IPS DF 6.9 (cell line): ENCODE data around the gene TMED9.

Experiments
- DNase-seq: peaks from one replicate; pipeline ENCODE4 v3.0.0-alpha.2; 2013; ENCODE audit warnings: low read depth, low spot score
- H3K27ac ChIP-seq: one replicate; pipeline ENCODE4 v1.5.1; 2013; ENCODE audit warnings: low read length, control low read depth
- H3K27me3 ChIP-seq: 2 replicates; pipeline ENCODE4 v1.6.1; 2013; ENCODE audit warnings: mild to moderate bottlenecking, low read length; ENCODE audit not compliant: control insufficient read depth, insufficient read depth
- H3K36me3 ChIP-seq: 2 replicates; pipeline ENCODE4 v1.6.1; 2013; ENCODE audit warnings: low read length; ENCODE audit not compliant: control insufficient read depth, insufficient read depth
- H3K4me1 ChIP-seq: 2 replicates; pipeline ENCODE4 v1.6.1; 2013; ENCODE audit warnings: low read length; ENCODE audit not compliant: control insufficient read depth, insufficient read depth
- H3K4me3 ChIP-seq: 2 replicates; pipeline ENCODE4 v1.5.1; 2013; ENCODE audit warnings: mild to moderate bottlenecking, low read length
- H3K9me3 ChIP-seq: 2 replicates; pipeline ENCODE4 v1.6.1; 2013; ENCODE audit warnings: low read length, inconsistent platforms; ENCODE audit not compliant: control insufficient read depth, insufficient read depth
- WGBS: extraction: QIAGEN DNeasy Blood & Tissue Kit; methylation state at CpG from one replicate; pipeline ENCODE4 v1.1.7; 2013; ENCODE audit warnings: mixed read lengths, missing lambda C conversion rate; ENCODE audit not compliant: insufficient read length, insufficient coverage; 5-methylcytosine and 5-hydroxymethylcytosine counted together

The TMED9 gene

DNA sequence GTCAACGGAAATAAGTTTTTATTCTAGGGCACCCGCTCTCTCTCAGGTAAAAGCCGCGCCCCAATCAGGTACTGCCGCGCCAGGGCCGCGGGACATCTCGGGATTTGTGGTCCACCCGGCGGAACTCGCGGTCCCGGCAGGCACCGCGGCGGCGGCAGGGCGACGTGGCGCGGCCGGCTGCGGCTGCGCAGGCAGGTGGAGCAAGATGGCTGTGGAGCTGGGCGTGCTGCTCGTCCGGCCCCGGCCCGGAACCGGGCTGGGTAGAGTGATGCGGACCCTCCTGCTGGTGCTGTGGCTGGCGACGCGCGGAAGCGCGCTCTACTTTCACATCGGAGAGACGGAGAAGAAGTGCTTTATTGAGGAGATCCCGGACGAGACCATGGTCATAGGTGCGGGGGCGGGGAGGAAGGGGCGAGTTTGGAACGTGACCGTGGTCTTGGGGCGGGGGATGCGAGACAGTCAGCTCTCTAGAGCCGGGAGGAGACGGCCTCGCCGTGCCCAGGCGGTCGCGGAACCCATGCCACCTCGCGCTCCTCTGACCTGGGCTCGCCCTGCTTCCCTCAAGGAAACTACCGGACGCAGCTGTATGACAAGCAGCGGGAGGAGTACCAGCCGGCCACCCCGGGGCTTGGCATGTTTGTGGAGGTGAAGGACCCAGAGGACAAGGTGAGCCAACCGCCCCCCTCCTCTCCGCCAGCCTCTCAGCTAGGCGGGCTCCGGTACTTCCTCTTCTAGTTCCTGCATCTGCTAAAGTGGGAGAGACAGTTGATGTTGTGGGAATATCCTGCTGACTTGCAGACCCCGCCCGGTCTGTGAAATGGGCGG is at the start of gene TMED9:
TMED9 (plus strand) TSS at position 194 of the 825 bp plus-strand sequence; CDS start at position 206, 12 bp downstream.
- peak; percentile 72 for DNase-seq
- H3K36me3 ChIP-seq: peaks cover 31% of the 10 kb centered on the region
- H3K27me3 ChIP-seq: no peaks in the 10 kb centered on the region
- peak within 1 kb of the TSS; percentile 96 for H3K4me3 ChIP-seq
- no peaks in the 10 kb centered on the region for H3K4me1 ChIP-seq
- no peaks in the 10 kb centered on the region for H3K9me3 ChIP-seq
- no peak within 1 kb of the TSS for H3K27ac ChIP-seq
- no CpG with 5 or more reads among the region's 71 CpGs for whole genome bisulfite sequencing

DNA sequence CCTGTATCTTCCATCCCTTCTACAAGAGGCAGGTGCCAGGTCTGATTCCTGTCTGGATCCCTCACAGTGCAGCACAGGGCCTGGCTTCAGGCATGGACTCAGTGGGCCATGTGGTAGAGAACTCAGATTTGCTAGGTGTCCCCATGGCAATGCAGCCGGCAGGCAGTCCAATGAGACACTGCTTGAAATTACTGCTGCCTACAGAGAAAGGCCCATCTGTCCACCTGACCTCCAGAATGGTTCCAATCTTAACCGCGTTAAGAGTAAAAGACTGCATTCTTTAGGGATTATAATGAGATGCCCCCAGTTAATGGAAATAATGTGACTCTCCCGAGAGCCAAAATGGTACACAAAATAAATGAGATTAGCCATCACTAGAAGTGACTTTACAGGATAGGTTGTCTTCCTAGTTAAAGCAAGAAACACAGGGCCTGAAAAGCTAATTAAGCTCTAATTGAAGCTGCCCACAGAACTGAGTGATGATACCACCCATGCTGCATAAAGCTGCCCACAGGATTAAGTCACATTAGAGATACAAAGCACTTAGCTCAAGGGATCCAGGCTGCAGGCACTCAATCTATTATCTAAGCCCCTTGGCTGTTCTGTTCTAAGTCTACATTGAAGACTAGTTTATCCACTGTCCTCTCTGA is 49.1 kb upstream of the TMED9 start:
- WGBS: no CpG with 5 or more reads among the region's 4 CpGs
- no peaks in the 10 kb centered on the region for H3K9me3 ChIP-seq
- no peak overlapping the region for H3K4me3 ChIP-seq
- no peaks in the 10 kb centered on the region for H3K4me1 ChIP-seq
- DNase-seq: no peak
- H3K27ac ChIP-seq: no peak overlapping the region
- no peaks in the 10 kb centered on the region for H3K27me3 ChIP-seq
- peaks cover 8% of the 10 kb centered on the region; the same call in 1 of the 2 replicates for H3K36me3 ChIP-seq

DNA sequence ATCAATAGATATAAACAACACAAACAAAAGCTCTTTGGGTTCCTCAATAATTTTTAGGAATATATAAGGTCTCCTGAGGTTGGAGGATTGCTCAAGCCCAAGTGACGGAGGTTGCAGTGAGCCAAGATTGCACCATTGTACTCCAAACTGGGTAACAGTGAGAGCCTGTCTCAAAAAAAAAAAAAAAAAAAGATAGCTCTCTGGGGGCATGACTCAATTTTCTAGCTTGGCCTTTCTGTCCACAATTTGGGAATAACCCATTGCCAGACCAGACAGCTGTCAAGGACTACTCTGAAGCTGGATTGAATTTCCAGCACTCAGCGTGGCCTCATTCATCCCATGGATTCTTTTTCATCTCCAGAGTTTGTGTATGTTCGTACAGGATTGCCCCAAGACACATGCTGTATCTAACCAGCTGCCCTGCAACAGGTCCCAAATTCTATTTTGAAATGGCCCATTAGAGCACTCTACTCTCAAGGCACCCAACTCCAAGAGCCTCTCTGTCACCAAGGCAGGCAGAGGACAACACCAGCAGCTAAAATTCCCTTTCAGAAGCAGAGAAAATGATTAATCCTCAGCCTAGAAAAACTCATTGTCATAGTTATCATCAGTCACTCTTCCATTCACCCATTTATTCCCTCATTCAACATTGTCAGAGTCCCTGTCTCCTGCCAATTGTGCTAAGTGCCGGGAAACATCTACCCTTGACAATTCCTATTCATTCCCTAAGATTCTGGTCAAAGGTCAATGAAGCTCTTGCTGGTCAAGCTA is 46.3 kb upstream of the TMED9 start:
- no CpG with 5 or more reads among the region's 4 CpGs for WGBS
- Histone ChIP-seq H3K27me3 (no peaks in the 10 kb centered on the region), H3K4me3 (no peak overlapping the region), H3K36me3 (peaks cover 2% of the 10 kb centered on the region; the same call in 1 of the 2 replicates), H3K9me3 (no peaks in the 10 kb centered on the region), H3K4me1 (no peaks in the 10 kb centered on the region), H3K27ac (no peak overlapping the region)
- DNase-seq: no peak

DNA sequence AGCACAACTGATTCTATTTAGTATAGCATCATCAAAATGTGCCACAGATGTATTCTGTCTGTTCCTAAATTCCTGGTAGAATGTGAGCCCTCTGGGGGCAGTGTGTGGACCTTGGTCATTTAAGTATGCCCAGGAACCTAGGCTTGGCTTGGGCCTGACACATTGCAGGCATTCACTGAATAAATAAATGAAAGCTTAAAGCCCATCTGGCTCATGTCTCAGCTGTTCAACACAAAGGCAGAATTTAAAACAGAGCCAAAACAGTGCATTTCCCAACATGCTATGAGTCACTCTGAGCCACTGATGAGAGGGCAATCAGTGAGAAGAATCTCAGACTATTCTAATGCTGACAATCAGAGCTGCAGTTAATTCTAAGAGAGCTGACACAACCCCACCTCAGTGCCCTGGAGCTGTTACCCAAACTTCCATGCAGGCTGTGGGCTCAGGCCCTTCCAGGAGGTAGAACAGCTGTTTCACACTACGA is 45.7 kb upstream of the TMED9 start:
- Histone ChIP-seq H3K36me3 (peaks cover 2% of the 10 kb centered on the region; the same call in 1 of the 2 replicates), H3K9me3 (no peaks in the 10 kb centered on the region), H3K27me3 (no peaks in the 10 kb centered on the region), H3K4me1 (no peaks in the 10 kb centered on the region), H3K4me3 (no peak overlapping the region), H3K27ac (no peak overlapping the region)
- no peak for DNase-seq
- no CpG with 5 or more reads among the region's 1 CpG for WGBS

DNA sequence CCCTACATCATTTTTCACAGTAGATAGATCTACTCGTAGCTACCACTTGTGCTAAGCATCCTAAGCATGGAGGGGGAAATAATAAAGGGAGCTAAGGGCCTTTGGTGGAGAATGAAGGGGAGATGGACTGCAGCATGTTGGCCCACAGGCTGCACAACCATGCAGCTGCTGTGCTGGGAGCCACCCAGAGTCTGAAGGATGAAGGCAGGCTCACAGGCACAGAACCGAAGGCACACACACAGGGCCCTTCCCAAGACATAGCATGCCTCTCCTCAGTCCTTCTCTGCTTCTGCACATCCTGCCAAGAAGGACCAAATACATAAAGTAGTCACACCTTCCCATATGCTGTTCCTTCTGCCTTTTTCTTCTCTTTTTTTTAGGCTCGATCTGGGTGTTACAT is 44.3 kb upstream of the TMED9 start:
- Histone ChIP-seq H3K4me1 (no peaks in the 10 kb centered on the region), H3K9me3 (no peaks in the 10 kb centered on the region), H3K36me3 (no peaks in the 10 kb centered on the region; the same call in 1 of the 2 replicates), H3K4me3 (no peak overlapping the region), H3K27ac (no peak overlapping the region), H3K27me3 (no peaks in the 10 kb centered on the region)
- WGBS: no CpG with 5 or more reads among the region's 3 CpGs
- DNase-seq: no peak

DNA sequence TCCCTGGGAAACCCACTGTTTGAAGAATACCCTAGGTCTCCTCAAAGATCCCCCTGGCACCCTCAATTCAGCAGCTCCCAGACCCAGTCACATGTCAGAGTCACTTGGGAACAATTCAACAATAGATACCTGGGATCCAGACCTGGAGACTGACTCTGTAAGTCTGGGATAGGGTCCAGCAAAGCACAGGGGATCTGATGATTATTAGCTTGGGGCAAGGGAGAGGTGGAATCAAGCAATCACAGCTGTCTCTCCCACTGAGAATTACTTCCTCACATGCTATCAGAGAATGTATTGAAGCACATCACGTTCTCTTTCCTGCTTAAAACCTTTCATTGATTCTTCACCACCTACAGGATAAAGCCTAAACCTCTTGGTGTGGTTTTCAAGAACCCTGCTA is 43.5 kb upstream of the TMED9 start:
- Histone ChIP-seq H3K36me3 (no peaks in the 10 kb centered on the region; the same call in 1 of the 2 replicates), H3K4me3 (no peak overlapping the region), H3K4me1 (peaks cover 2% of the 10 kb centered on the region; the same call in 1 of the 2 replicates), H3K27ac (no peak overlapping the region), H3K27me3 (no peaks in the 10 kb centered on the region), H3K9me3 (no peaks in the 10 kb centered on the region)
- DNase-seq: no peak
- no CpG with 5 or more reads among the region's 1 CpG for WGBS

DNA sequence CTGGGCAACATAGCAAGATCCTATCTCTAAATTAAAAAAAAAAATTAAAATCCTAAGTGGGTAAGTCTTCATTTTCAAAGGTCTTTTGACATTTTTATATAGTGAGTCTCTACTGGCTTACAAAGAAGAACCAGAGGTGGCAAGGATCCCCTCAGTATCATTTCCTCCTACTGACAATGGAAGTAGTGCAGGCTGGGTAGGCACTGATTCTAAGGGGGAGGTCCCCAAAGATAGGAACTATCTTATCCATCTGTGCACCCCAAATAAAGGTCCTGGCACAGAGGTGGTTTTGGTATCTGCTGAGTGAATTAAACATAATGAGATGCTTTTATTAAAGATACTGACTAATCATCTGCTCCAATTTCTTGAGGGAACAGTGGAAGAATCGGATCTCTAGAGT is 41.9 kb upstream of the TMED9 start:
- Histone ChIP-seq H3K4me1 (peaks cover 2% of the 10 kb centered on the region; the same call in 1 of the 2 replicates), H3K36me3 (no peaks in the 10 kb centered on the region; the same call in 1 of the 2 replicates), H3K27me3 (no peaks in the 10 kb centered on the region), H3K9me3 (no peaks in the 10 kb centered on the region), H3K27ac (no peak overlapping the region), H3K4me3 (no peak overlapping the region)
- no CpG with 5 or more reads among the region's 1 CpG for WGBS
- DNase-seq: no peak

DNA sequence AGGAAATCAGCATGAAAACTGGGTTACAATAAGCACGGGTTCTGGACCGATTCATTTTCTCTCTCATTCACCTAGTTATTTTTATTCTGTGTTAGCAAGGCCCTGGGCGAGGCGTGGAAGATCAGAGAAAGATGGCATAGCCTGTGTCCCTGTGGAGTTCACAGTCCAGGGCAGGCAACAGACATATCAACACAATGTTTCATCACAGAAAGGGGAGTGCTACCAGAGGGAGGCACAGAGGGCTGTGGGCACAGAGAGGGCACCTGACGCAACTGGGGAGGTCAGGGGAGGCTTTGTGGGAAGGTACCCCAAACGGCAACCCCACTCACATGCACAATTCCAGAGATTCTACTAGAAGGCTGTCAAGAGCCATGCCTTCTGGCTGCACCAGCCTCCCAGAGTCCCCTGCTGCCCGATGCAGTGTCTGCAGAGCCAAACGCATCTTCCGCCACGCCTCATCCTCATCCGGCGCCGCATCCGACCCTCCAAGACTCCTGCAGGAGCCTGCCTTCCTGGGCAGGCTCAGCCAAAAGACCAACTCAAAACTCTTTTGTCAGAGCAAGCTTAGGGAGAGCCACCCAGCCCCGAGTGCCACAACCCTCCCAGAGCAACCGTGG is 39.1 kb upstream of the TMED9 start:
- Histone ChIP-seq H3K9me3 (no peaks in the 10 kb centered on the region), H3K36me3 (no peaks in the 10 kb centered on the region; the same call in 1 of the 2 replicates), H3K27me3 (no peaks in the 10 kb centered on the region), H3K4me1 (peaks cover 2% of the 10 kb centered on the region; the same call in 1 of the 2 replicates), H3K4me3 (peak overlapping the region; percentile 99; the same call in 1 of the 2 replicates), H3K27ac (no peak overlapping the region)
- no peak for DNase-seq
- WGBS: no CpG with 5 or more reads among the region's 16 CpGs

DNA sequence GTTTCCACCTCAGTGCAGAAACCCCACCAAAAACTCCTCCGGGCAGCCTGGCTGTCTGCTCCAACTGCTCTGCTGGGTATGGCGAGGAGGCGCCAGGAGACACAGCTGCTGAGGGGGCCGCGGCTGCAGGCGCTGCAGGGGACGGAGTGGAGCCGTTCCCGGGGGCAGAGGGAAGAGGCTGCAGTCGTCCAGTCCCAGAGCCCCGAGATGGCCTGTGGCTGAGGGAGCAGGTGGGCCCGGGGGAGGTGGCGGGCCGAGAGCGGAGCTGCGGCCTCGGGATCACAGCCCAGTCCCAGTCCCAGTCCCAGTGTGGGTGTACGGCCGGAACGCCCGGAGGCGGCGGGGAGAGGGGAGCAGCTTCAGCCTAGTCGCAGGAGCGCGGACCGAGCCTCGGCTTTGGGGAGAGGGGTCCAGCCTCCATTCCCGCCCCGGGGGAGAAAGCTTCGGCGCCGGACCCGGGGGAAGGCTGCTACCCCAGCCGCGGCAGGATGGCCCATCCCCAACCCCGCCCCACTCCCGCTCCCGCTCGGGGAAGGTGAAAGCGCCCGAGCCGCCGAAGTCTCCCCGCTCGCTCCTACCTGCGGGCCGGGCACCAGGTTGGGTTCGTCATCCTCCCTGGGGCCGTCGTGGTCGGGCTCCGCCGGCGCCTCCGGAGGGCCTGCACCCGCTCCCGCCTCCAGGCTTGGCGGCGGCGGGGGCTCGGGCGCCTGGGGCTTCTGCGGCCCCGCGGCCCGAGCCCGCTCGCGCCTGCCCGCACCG is 38.2 kb upstream of the TMED9 start:
- H3K27me3 ChIP-seq: no peaks in the 10 kb centered on the region
- peaks cover 2% of the 10 kb centered on the region; the same call in 1 of the 2 replicates for H3K4me1 ChIP-seq
- H3K27ac ChIP-seq: no peak overlapping the region
- WGBS: no CpG with 5 or more reads among the region's 72 CpGs
- no peak for DNase-seq
- no peaks in the 10 kb centered on the region; the same call in 1 of the 2 replicates for H3K36me3 ChIP-seq
- H3K9me3 ChIP-seq: no peaks in the 10 kb centered on the region
- H3K4me3 ChIP-seq: peak overlapping the region; percentile 99
